Trophoblast cell (in vitro differentiated cells and primary cell): Measurements from ENCODE around the gene GALNT18.

Experiments
- DNase-seq, 2 donors: peaks; one replicate each; pipeline ENCODE4 v3.0.0-alpha.2; 2016
- H2AFZ ChIP-seq: 2 replicates; pipeline ENCODE4 v1.6.1; 2013; ENCODE audit warnings: low read length, moderate library complexity, mild to moderate bottlenecking; ENCODE audit not compliant: insufficient read depth, poor library complexity
- H2AK5ac ChIP-seq: 2 replicates; pipeline ENCODE4 v1.6.1; 2013; ENCODE audit warnings: mild to moderate bottlenecking, low read length
- H2BK120ac ChIP-seq: 2 replicates; pipeline ENCODE4 v1.6.1; 2013; ENCODE audit warnings: low read length, mild to moderate bottlenecking, moderate library complexity; ENCODE audit not compliant: insufficient read depth, poor library complexity
- H2BK12ac ChIP-seq: 2 replicates; pipeline ENCODE4 v1.6.1; 2013; ENCODE audit warnings: mild to moderate bottlenecking, low read length, moderate library complexity
- H2BK5ac ChIP-seq: 2 replicates; pipeline ENCODE4 v1.6.1; 2013; ENCODE audit warnings: low read length, low read depth, moderate library complexity, mild to moderate bottlenecking; ENCODE audit not compliant: poor library complexity
- H3K14ac ChIP-seq: 2 replicates; pipeline ENCODE4 v1.6.1; 2013; ENCODE audit warnings: mild to moderate bottlenecking, low read length
- H3K18ac ChIP-seq: 2 replicates; pipeline ENCODE4 v1.6.1; 2013; ENCODE audit warnings: mild to moderate bottlenecking, low read length
- H3K23ac ChIP-seq: 2 replicates; pipeline ENCODE4 v1.6.1; 2013; ENCODE audit warnings: low read length
- H3K27ac ChIP-seq: 2 replicates; pipeline ENCODE4 v1.5.1; 2013; ENCODE audit warnings: low read depth, mild to moderate bottlenecking, inconsistent platforms, low read length, moderate library complexity
- H3K27me3 ChIP-seq: 2 replicates; pipeline ENCODE4 v1.6.1; 2013; ENCODE audit warnings: inconsistent platforms, mild to moderate bottlenecking, low read length, moderate library complexity; ENCODE audit not compliant: insufficient read depth
- H3K36me3 ChIP-seq, 2 experiments: 1 replicate in 1 of 2; 2 replicates in 1 of 2; pipeline ENCODE4 v1.6.1; 2013; ENCODE audit warnings: low read length in 2 of 2, mild to moderate bottlenecking in 2 of 2, moderate library complexity in 1 of 2; ENCODE audit not compliant: insufficient read depth in 2 of 2, control insufficient read depth in 1 of 2
- H3K4ac ChIP-seq: 2 replicates; pipeline ENCODE4 v1.6.1; 2013; ENCODE audit warnings: low read depth, mild to moderate bottlenecking, low read length, moderate library complexity
- H3K4me1 ChIP-seq, 2 experiments: 1 replicate in 1 of 2; 2 replicates in 1 of 2; pipeline ENCODE4 v1.6.1; 2013; ENCODE audit warnings: low read length in 2 of 2, mild to moderate bottlenecking in 2 of 2, moderate library complexity in 1 of 2; ENCODE audit not compliant: insufficient read depth in 2 of 2, control insufficient read depth in 1 of 2
- H3K4me2 ChIP-seq: 2 replicates; pipeline ENCODE4 v1.6.1; 2013; ENCODE audit warnings: inconsistent platforms, mild to moderate bottlenecking, low read length, moderate library complexity
- H3K4me3 ChIP-seq: 2 replicates; pipeline ENCODE4 v1.5.1; 2013; ENCODE audit warnings: mild to moderate bottlenecking, low read depth, low read length, inconsistent platforms
- H3K79me1 ChIP-seq: one replicate; pipeline ENCODE4 v1.6.1; 2013; ENCODE audit warnings: low read length
- H3K79me2 ChIP-seq: 2 replicates; pipeline ENCODE4 v1.6.1; 2013; ENCODE audit warnings: low read length, mild to moderate bottlenecking; ENCODE audit not compliant: control insufficient read depth, insufficient read depth, poor library complexity
- H3K9ac ChIP-seq: 2 replicates; pipeline ENCODE4 v1.6.1; 2013; ENCODE audit warnings: mild to moderate bottlenecking, low read length
- H3K9me3 ChIP-seq: 2 replicates; pipeline ENCODE4 v1.6.1; 2013; ENCODE audit warnings: low read depth, mild to moderate bottlenecking, control low read depth, inconsistent platforms, low read length; ENCODE audit not compliant: insufficient read depth
- H4K12ac ChIP-seq: 2 replicates; pipeline ENCODE4 v1.6.1; 2013; ENCODE audit warnings: low read depth, mild to moderate bottlenecking, low read length, moderate library complexity
- H4K8ac ChIP-seq: 2 replicates; pipeline ENCODE4 v1.6.1; 2013; ENCODE audit warnings: low read depth, mild to moderate bottlenecking, low read length, moderate library complexity
- H4K91ac ChIP-seq: one replicate; pipeline ENCODE4 v1.6.1; 2013; ENCODE audit warnings: low read depth, mild to moderate bottlenecking, low read length, moderate library complexity
- WGBS: extraction: QIAGEN DNeasy Blood & Tissue Kit; methylation state at CpG from one replicate; pipeline ENCODE4 v1.1.7; 2013; ENCODE audit warnings: missing lambda C conversion rate; ENCODE audit not compliant: insufficient read length, insufficient coverage; ENCODE audit errors: extremely low coverage; 5-methylcytosine and 5-hydroxymethylcytosine counted together

Gene GALNT18

GRCh38 chr11:11451501-11452005 is 170.3 kb downstream of the GALNT18 start:
- Histone ChIP-seq H3K4me3 (no peak overlapping the region), H3K4me1 (peaks cover 12 to 21% of the 10 kb centered on the region in 2 experiments), H3K18ac (no peak overlapping the region), H4K8ac (no peak overlapping the region), H3K79me1 (no peaks in the 10 kb centered on the region), H2BK120ac (no peak overlapping the region), H3K36me3 (no peaks in the 10 kb centered on the region), H3K9ac (no peak overlapping the region), H2BK12ac (no peak overlapping the region), H2BK5ac (no peak overlapping the region), H3K27me3 (no peaks in the 10 kb centered on the region), H4K91ac (no peak overlapping the region), H4K12ac (no peak overlapping the region), H3K4me2 (no peak overlapping the region), H3K23ac (no peak overlapping the region), H3K4ac (no peak overlapping the region), H2AK5ac (no peak overlapping the region), H3K9me3 (peaks cover 6% of the 10 kb centered on the region), H2AFZ (no peak overlapping the region), H3K27ac (no peak overlapping the region), H3K14ac (no peak overlapping the region), H3K79me2 (no peaks in the 10 kb centered on the region)
- no CpG with 5 or more reads among the region's 4 CpGs for WGBS
- DNase-seq = no peak

GRCh38 chr11:11450744-11451362 is 171.0 kb downstream of the GALNT18 start:
- Histone ChIP-seq H3K27me3 (no peaks in the 10 kb centered on the region), H2BK120ac (no peak overlapping the region), H3K79me1 (no peaks in the 10 kb centered on the region), H2AK5ac (no peak overlapping the region), H3K4me2 (no peak overlapping the region), H3K18ac (no peak overlapping the region), H4K12ac (no peak overlapping the region), H3K4ac (no peak overlapping the region), H2AFZ (no peak overlapping the region), H3K14ac (no peak overlapping the region), H3K23ac (no peak overlapping the region), H3K9me3 (peaks cover 6% of the 10 kb centered on the region), H3K79me2 (no peaks in the 10 kb centered on the region), H3K4me1 (peaks cover 11 to 15% of the 10 kb centered on the region in 2 experiments), H3K9ac (no peak overlapping the region), H3K4me3 (no peak overlapping the region), H2BK12ac (no peak overlapping the region), H2BK5ac (no peak overlapping the region), H4K8ac (no peak overlapping the region), H3K36me3 (no peaks in the 10 kb centered on the region), H4K91ac (no peak overlapping the region), H3K27ac (no peak overlapping the region)
- no CpG with 5 or more reads among the region's 5 CpGs for WGBS
- DNase-seq = peak; percentile 22 to 80

GRCh38 chr11:11449327-11449726 is 172.5 kb downstream of the GALNT18 start:
- Histone ChIP-seq H4K8ac (no peak overlapping the region), H2BK5ac (no peak overlapping the region), H4K91ac (no peak overlapping the region), H3K4me3 (no peak overlapping the region), H2BK120ac (no peak overlapping the region), H3K79me1 (no peaks in the 10 kb centered on the region), H3K27me3 (no peaks in the 10 kb centered on the region), H3K79me2 (no peaks in the 10 kb centered on the region), H3K9ac (no peak overlapping the region), H3K14ac (no peak overlapping the region), H3K27ac (no peak overlapping the region), H2AK5ac (no peak overlapping the region), H3K4me2 (no peak overlapping the region), H3K36me3 (no peaks in the 10 kb centered on the region), H3K9me3 (peaks cover 6% of the 10 kb centered on the region), H4K12ac (no peak overlapping the region), H2AFZ (no peak overlapping the region), H3K23ac (no peak overlapping the region), H3K4me1 (peaks cover 3% of the 10 kb centered on the region in 2 experiments), H2BK12ac (no peak overlapping the region), H3K18ac (no peak overlapping the region), H3K4ac (no peak overlapping the region)
- no CpG with 5 or more reads among the region's 3 CpGs for WGBS
- DNase-seq = peak; percentile 34 to 35

GRCh38 chr11:11448626-11449025 is 173.2 kb downstream of the GALNT18 start:
- H3K4me1 ChIP-seq = peaks cover 0 to 2% of the 10 kb centered on the region in 2 experiments
- H3K4me3 ChIP-seq = no peak overlapping the region
- no peak overlapping the region for H2BK12ac ChIP-seq
- no peak overlapping the region for H3K4me2 ChIP-seq
- no peak overlapping the region for H3K9ac ChIP-seq
- no peak overlapping the region for H3K27ac ChIP-seq
- no peak overlapping the region for H3K23ac ChIP-seq
- H3K79me1 ChIP-seq = no peaks in the 10 kb centered on the region
- H3K18ac ChIP-seq = no peak overlapping the region
- H3K27me3 ChIP-seq = no peaks in the 10 kb centered on the region
- no peak overlapping the region for H4K8ac ChIP-seq
- peaks cover 6% of the 10 kb centered on the region for H3K9me3 ChIP-seq
- no peaks in the 10 kb centered on the region for H3K79me2 ChIP-seq
- no peaks in the 10 kb centered on the region for H3K36me3 ChIP-seq
- H2AFZ ChIP-seq = no peak overlapping the region
- no peak overlapping the region for H4K12ac ChIP-seq
- no peak overlapping the region for H4K91ac ChIP-seq
- no peak overlapping the region for H2AK5ac ChIP-seq
- no CpG with 5 or more reads among the region's 12 CpGs for WGBS
- DNase-seq = no peak
- no peak overlapping the region for H3K4ac ChIP-seq
- H2BK5ac ChIP-seq = no peak overlapping the region
- no peak overlapping the region for H3K14ac ChIP-seq
- H2BK120ac ChIP-seq = no peak overlapping the region
